ENCODE results near the gene TFEB.
"Not testable (repeated sequence)": the region's sequence is repeated elsewhere in the genome, so short reads cannot be mapped to it uniquely, and the experiment has no call there.

The TFEB gene

DNA sequence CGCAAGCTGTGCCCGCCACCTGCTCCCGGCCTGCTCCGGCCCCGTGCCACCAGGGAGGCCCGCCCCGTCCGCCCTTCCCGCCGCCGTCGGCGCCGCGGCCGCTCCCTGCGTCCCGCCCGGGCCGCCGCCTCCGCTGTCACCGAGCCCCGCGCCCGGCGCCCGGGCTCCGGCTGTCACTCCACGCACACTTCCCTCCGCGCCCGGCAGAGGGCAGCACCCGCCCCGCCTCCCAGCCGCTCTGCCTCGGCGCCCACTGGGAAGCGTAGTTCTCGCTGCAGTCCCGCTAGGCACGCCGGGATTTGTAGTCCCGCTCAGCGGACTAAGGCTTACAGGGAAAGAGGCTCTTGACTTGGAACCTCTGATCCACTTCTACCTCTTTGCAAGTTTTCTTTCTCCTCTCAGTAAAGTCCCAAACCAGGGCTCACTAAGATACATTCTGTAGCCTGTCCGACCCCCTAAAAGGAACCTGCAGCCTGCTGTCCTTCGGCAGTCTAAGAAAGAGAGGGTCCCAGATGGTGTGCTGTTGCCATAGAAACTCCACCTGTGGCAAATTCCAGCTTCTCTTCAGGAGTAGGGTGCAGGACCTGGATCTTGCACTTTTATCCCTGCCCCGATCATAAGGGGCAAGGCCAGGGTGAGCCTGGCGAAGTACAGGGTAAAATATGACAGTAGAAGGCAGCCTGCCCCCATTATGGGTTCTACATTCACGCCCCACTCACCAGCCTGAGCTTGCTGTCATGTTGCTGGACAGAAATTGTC lies at the start of gene TFEB:
TSS of gene TFEB (minus strand) at position 182 of the 759 bp plus-strand sequence. CDS start 44,395 bp downstream, outside the sequence.
- peak; percentile 81 for DNase-seq (ENCODE audit: low spot score)

DNA sequence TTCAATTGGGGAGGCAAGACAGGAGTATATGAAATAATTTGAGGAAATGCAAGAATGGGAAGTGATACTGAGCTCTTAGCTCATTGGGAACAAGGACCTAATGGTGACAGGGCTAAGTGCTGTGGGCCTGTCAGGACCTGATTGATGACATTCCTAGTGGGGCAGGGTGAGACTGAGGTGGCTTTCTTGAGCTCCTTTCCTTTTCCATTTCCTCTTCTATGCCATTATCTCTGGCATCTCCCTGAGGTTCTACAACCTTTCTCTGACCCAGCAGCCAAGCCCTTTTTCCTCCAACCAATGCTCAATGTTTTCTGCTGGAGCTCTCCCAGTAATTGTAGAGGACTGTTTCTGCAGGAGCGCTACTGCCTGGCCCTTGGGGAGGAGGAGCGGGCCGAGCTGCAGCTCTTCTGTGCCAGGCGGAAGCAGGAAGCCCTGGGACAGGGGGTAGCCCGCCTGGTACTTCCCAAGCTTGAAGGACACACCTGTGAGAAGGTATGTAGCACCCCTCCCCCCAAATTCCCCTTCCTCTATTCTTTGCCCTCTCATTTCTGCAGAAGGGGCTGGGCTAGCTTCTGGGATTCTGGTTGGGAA lies 49.3 kb upstream of the TFEB start:
- DNase-seq (ENCODE audit: low spot score), result no peak

DNA sequence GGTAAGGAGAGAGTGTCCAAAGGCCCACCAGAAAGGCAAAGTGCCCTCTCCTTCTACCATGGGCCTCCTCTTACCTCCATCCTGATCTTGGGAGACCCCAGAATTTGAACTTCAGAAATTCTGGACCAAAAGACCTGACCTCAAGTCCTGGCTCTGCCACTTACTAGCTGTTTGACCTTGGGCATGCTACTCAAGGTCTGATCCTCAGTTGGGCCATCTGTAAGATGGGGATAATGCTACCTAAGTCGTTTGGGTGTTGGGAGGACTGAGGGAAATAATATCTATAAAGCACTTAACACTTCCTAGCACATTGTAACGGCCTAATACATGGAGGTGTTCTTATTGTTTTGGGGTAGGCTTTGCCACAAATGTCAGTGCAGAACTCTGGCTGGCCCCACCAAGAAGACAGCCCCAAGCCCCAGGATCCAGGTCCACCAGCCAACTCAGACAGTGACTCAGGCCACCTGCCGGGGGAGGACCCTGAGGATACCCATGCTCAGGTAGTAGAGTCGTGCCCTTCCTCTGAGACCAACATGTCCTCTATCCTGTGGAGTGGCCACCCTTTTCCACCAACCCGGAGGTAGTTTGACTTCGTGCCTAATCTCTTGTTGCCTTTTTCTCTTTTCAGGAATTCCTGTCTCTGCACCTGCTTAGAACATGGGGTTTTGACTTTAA lies 47.8 kb upstream of the TFEB start:
- DNase-seq (ENCODE audit: low spot score), result no peak

DNA sequence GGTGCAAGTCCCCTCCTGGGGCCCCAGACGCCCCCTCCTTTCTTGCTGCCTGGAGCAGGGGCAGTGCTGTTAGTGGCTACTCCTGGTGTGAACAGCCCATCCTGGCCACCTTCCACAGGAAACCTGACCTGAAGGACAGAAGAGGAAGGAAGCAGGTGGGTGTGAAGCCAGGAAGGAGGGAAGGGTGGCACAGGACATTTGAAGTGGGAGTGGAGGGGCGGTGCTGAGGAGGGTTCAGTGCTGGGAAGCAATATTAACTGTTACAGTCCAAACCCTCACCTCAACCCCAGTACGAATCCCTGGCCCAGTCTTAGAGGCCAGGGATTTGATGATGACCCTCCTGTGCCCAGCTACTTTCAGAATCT lies 45.9 kb upstream of the TFEB start:
- DNase-seq (ENCODE audit: low spot score), result no peak

DNA sequence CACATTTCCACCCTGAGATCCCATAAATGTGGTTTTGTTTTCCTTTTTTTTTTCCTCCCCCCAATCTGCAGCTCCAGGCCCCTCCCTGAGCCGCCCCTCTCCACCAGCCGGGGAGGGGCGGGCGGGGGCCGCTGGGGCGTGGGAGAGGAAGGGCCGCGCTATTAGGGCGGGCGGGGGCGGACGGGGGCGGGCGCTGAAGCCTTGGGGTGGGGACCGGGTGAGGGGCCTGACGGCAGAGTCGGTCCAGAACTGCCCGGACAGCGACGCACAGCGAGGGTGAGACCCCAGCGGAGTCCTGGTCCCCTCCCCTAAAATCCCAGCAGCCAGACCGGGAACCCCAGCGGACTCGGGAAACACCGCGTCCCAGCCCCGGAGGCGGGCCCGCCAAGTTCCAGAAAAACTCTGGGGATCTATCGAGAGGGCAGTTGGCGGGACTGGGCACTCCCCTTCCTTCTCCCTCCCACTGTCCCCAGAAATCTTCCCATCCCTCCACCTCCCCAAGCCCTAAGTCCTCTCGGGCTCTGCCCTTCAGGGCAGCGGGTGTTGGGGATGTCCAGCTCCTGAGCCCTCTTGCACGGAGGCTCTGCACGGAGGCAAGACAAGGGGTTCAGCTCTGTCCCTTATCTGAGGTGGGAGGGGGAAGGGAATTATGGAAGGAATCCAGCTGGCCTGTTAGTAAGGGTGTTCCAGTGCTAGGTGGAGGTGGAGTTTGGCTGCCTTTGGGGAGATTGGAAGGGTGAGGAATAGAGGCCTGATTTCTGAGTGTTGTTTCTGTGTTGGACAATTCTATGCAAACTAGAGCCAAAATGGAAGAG lies 45.4 kb upstream of the TFEB start, which contains the start of gene PRICKLE4:
TSS of gene PRICKLE4 (plus strand) at position 232 of the 815 bp plus-strand sequence. CDS start 2,692 bp downstream, outside the sequence.
- DNase-seq (ENCODE audit: low spot score), result peak; percentile 45

DNA sequence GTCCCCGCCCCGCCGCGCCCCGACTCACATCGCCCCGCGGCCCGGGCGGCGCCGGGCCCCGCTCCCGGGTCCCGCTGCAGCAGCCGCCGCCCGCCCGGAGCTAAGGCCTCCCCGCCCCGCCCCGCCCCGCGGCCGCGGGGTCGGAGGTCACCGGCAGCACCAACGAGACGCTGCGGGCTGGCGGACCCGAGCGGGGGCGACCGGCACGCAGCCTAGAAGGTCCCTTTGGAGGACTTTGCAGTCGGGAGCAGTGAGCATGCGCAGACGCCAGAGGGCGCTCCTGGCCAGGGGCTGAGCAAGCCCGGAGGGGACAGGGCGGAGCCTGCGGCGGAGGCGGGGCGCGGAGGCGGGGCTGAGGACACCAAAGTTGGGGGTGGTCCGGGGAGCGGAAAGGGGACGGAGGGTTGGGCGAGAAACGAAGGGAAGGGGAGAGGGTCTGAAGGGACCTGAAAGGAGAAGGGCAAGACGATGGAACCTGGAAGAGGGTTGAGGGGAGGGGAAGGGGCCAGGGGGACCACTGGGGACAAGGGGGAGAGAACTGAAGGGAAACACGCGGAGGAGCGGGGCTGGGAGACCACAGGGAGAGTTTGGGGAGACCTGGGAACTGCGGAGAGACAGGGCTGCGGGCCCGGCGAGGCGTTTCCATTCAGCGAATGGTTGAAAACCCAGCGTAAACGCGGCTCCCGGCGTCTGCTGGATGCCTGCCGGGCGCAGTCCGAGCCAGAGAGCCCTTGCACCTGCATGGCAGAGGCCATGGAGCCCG lies 44.6 kb upstream of the TFEB start, which contains the start of gene FRS3:
TSS of gene FRS3 (minus strand) at position 113 of the 763 bp plus-strand sequence. CDS start 2,913 bp downstream, outside the sequence.
- peak; percentile 94 for DNase-seq (ENCODE audit: low spot score)

DNA sequence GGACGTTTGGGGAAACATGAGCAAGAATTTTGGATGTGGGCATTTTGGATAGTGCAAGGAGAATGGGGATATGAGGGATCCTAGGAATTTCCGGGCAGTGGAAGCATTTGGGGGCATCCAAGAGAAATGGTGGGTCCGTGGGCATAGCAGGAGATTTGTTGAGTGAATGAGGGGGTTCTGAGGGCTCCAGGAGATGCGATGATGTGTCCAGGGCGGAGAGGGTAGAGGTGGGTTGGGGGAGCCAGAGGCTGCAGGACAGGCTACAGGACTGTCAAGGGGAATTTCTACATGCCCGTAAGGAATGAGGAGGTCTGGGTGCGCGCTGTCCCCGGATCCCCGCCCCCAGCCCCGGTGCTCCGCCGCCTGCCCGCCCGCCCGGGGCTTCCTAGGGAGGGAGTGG lies 43.9 kb upstream of the TFEB start:
- peak; percentile 24 for DNase-seq (ENCODE audit: low spot score)

DNA sequence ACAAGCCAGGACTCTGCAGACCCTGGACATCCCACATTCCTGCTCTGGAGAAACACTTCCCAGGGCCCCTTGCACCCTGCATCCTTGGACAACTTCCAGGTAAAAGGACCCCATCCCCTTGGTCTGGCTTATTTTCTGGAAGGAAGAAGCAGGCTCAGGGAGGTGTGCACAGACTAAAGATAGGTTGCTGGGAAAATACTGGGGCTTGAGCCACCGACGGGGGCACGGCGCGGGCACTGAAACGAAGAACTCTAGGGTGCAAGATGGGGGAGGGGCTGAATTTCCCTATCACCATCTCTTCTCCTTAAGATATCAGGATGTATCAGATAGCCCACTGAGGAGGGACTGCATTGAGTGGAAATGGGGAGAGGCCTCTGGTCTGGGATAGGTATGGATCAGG lies 43.5 kb upstream of the TFEB start:
- no peak for DNase-seq (ENCODE audit: low spot score)

DNA sequence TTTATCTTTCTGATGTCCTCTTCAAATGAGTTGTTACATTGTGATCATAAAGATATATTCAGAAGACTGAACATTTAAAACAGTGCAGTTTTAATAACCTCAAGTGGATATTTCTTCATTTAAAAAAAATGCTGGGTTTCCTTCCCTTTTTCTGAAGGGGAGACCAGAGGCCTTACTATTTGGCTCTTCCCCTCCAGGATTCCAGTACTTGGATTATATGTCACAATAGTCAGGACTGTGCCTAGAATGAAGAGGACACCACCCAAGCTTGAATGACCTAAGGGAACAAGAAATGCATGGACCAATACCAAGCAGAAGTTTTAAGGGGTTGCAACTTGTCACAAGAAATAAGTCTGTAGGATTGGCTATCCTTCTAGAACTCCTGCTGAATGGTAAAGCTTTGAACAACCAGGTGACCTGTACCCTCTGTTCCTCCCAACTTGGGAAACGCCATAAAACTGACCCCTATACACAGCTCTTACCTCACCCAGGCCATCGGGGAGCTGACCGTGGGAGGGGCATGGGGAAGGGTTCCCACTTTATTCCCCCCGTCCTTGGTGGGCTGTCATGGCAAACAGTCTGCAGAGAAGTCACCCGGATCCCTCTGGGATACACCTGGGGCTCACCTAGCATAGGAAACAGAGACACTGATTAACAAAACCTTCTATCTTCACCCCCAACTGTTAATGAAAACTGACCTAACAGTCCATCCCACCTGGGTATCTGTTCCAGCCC lies 42.3 kb upstream of the TFEB start:
- no peak for DNase-seq (ENCODE audit: low spot score)

DNA sequence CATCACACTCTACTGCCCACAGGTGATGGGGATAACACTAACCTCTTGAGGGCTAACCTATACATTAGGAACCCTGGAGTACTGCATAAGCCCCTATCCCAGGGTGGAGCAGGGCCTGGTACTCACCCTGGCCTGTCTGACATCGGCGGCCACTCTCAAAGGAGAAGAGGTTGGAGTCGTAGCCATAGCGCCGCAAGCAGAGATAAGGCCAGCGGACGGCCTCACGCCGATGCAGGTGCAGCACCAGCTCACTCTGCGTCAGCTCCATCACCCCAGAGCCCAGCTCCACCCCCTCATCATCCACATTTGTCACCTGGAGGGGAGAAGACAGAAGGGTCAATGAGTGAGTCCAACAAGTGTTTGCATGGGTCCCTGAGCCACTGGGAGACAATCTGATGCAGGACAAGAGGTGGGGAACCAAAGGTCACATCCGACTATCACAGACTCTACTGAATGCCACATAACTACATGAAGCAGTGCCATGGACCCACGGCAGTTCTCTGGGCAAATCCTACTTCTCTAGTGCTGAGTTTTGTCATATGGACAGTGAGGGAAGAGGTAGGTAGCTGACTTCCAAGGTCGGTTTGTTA lies 40.0 kb upstream of the TFEB start:
- DNase-seq (ENCODE audit: low spot score), result no peak

DNA sequence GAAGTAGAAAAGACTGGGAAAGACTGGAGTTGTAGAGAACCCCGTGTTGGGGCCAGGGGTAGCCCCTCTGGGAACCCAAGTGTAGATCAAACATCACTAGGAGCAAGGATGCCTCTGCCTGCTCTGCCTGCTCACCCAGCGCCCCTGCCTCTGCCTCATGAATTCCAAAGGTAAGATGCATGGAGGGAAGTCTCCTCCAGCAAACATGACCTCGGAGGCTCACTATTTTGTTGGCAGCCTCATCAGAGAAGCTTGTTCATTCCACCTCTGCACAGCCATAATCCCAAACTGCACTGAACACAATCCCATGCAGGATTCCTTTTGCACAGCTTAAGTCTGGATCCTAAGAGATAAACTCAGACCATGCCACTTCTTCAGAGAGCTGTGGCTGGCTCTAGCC lies 39.4 kb upstream of the TFEB start:
- DNase-seq (ENCODE audit: low spot score), result no peak

DNA sequence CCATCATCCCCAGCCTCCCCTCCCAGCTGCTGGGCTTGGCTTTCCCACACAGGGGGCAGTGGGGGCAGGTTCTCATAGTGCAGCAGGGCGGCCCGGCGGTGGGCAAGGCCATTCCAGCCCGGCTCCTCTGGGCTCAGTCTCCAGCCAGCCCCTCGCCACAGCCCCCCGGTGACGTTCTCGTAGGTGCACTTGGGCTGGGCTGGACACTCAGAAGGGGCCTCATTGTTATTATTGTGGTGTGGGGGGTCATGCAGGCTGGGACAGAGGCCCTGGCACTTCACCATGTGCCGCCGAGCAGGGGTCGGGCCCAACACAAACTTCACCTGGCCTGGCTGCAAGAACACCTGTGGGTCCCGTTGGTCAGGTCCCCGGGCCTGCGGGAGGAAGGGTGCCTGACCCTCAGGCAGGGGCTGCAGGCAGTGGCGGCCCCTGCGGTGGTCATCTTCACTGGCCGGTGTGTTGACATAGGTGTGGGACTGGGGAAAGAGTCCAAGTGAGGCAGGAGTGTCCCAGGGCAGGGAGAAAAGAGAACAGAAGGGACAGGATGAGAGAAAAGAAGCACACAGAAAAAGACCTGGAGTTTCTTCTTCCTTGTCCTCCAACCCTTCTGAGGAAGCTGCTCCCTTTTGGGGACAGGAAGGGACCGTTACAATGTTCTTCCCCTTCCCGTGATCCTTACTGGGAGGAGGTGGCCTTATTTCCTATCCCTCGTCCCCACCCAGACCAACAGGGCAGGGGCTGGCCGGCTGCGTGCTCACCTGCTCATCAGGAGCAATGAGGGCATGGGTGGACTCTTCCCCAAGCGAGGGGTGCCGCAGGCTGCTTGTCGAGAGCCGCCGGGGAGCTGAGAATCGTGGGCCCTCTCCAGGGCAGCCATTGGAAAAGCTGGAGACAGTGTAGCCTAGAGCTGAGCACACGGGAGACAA lies 35.9 kb upstream of the TFEB start:
- DNase-seq (ENCODE audit: low spot score), result no peak

DNA sequence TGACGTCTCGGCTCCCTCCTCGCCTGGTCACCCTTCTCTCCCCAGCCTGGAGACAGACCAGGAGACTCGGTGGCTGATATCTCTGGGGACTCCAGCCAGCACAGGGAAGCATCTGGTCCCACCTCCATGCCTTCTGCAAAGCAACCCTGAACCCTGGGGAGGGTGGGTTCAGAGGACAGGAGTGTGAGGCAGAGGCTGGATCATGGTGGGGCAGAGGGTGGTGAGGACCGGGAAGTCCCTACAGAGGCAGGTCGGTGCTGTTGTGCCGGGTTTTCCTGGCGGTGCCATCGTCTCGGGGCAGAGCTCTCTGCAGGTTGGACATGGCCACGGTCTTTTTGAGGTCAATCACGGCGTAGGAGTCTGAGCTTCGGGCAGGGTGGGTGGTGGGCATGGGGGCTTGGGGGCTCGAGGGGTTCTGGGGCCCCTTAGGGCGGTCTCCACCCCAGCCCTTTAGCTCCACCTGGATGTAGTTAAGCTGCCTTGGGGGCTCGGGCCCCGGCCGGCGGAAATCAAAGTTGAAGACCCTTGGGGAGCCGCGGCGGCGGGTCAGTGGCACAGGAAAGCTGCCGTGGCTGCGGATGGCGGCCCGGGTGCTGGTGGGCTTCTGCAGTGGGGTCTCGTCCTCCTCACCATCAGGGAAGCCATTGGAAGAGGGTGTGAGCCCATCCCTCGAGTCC lies 35.1 kb upstream of the TFEB start:
- no peak for DNase-seq (ENCODE audit: low spot score)

DNA sequence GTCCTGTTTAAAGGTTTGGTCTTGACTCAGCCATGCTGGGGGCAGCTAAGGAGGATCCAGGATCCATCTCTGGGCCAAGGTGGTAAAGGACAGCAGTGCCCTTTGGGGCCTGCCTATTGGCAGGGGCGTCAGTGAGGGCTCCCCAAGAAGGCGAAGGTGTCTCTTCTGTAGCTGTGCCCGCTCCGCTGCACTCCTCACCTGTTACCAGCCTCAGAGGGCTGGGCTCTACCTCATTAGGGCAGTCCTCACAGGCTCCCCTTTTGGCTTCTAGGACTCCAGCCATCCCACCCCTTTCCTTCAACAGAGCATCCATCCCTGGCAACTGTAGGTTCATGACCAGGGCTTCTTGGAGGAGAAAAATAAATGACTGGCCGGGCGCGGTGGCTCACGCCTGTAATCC lies 34.0 kb upstream of the TFEB start:
- no peak for DNase-seq (ENCODE audit: low spot score)

DNA sequence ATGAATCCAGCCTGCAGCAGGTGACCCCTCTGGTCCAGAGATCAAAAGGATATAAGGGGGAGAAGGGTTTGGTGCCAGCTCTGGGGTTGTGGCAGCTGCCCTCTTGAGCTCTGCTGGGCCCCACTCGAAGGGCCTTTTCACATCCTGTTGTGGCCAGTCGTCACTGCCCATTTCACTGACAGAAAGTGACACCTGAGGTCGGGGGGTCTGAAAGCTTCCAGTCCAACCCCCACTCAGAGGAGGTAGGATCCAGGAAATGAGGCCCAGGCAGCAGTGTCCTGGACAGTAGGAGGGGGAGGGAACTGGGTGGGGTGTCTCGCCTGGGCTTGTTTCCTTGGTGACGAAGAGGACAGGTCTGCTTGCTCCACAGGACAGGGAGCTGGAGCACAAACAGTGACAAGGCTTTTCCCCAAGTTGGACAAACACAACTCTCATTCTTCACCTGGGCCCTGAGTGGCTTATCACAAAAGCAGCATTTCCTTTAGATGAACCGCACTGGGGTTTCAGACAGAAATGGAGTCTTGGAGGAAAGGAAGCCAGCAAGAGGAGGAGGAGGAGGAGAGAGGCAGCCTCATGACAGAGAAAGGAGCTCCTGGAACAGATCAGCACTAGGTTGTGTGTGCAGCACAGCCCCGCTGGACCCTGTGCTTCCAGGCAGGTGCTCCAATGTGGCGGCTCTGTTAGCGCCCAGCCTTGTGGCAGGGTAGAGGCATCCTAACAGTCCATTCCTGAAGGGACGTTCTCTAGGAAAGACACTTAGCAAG lies 33.3 kb upstream of the TFEB start:
- peak; percentile 18 for DNase-seq (ENCODE audit: low spot score)

DNA sequence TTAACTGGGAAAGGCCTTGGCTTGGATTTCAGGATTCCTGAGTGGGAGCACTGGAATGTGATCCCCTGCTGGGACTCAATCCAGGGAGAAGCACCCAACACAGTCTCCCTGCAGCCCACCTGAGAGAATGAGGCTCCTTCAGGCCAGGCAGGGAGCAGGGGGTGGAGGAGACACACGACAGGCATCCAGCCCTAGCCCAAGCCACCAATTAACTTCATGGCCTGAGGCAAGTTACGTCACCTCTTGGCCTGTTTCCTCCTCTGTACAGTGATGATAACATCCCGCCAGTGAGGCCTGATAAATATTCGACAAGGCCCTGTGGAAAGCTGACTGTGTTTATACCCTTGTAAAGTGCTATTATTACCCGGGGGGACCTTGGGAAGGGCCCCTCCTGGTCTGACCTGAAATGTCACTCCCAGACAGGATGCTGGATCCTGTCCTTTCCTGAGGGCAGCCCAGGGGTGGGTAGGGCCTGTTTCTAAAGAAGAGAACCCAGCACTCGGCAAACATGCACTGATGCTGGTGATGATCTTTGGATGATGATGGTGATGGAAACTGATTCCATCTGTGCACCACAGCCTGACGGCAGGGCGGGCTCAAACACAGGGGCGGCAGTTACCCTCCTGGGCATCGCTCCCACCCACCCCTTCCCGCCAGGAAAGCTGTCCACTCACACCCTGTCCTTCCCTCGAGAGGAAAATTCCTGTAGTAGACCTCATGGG lies 31.9 kb upstream of the TFEB start:
- peak; percentile 52 for DNase-seq (ENCODE audit: low spot score)

DNA sequence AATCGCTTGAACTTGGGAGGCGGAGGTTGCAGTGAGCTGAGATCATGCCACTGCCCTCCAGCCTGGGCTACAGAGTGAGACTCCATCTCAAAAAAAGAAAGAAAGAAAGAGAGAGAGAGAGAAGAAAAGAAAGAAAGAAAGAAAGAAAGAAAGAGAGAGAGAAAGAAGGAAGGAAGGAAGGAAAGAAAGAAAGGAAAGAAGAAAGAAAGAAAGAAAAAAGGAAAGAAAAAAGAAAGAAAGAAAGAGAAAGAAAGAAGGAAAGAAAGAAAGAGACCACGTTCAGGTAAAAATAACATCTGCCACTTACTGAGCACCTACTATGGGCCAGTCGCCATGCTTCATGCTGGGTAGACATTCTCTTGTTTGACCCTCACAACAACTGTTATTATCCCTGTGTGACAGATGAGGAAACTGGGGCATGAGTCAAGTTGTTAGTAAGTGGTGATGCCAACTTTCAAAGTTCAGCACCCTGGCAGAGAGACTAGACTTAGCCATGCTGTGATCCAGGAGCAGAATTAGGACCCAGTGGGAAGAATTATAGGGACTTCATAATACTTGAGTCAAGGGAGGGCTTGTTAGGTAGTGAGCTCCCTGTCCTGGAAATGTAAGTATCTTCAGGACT lies 30.7 kb upstream of the TFEB start:
- not testable (repeated sequence) for DNase-seq (ENCODE audit: low spot score)

Measured in HuH-7 (cell line).